Vagina (tissue), 2 donors: ENCODE data around the gene ESYT1.

Source experiments
- CTCF ChIP-seq, 3 experiments: fragments of 450-650 bp in 2 of 3; fragments of 200-600 bp in 1 of 3; sonication (generic) in 1 of 3; IDR thresholded peaks; one replicate each; pipeline ENCODE4 v1.5.1; 2017 to 2019; ENCODE audit warnings: antibody characterized with exemption in 3 of 3, mild to moderate bottlenecking in 2 of 3, moderate library complexity in 2 of 3
- POLR2A ChIP-seq, 2 donors: fragments of 450-650 bp; IDR thresholded peaks; one replicate each; pipeline ENCODE4 v1.6.1; 2017; ENCODE audit warnings: antibody characterized with exemption in 2 of 2, mild to moderate bottlenecking in 2 of 2, moderate library complexity in 2 of 2
- POLR2AphosphoS5 ChIP-seq, 2 donors: sonication (generic); formaldehyde crosslinking; IDR thresholded peaks; one replicate each; pipeline ENCODE4 v1.9.0; 2017; ENCODE audit warnings: antibody characterized with exemption in 2 of 2, mild to moderate bottlenecking in 2 of 2, low read depth in 1 of 2; ENCODE audit not compliant: insufficient read depth in 1 of 2

- TF ChIP-seq CTCF (IDR thresholded peaks at IDR 0.05) (no peak), POLR2A (IDR thresholded peaks at IDR 0.05) (peak; percentile 76 to 98), POLR2AphosphoS5 (IDR thresholded peaks at IDR 0.05; ENCODE audit: insufficient read depth in 1 of 2, low read depth in 1 of 2) (peak; percentile 97 to 99)
These were observed at the start of gene ESYT1 for GRCh38 chr12:56127888-56128669.
